ENCODE measurements around the gene PPM1H.
"Not testable (repeated sequence)": the region's sequence is repeated elsewhere in the genome, so short reads cannot be mapped to it uniquely, and the experiment has no call there.

PPM1H gene

GRCh38 chr12:62908674-62909073 lies 26.3 kb downstream of the PPM1H start:
- no peak for DNase-seq (ENCODE audit: low read depth)

GRCh38 chr12:62907561-62907960 lies 27.4 kb downstream of the PPM1H start:
- DNase-seq (ENCODE audit: low read depth): no peak

GRCh38 chr12:62907078-62907477 lies 27.9 kb downstream of the PPM1H start:
- DNase-seq (ENCODE audit: low read depth): no peak

- DNase-seq (ENCODE audit: low read depth): no peak
Observed at GRCh38 chr12:62903151-62903550, 31.8 kb downstream of the PPM1H start.

- peak; percentile 88 for DNase-seq (ENCODE audit: low read depth)
Observed at GRCh38 chr12:62900686-62901272, 34.2 kb downstream of the PPM1H start.

GRCh38 chr12:62899568-62900390 lies 35.2 kb downstream of the PPM1H start:
- DNase-seq (ENCODE audit: low read depth): peak; percentile 16

GRCh38 chr12:62898526-62898925 lies 36.4 kb downstream of the PPM1H start:
- DNase-seq (ENCODE audit: low read depth): peak; percentile 55

GRCh38 chr12:62895351-62895877 lies 39.5 kb downstream of the PPM1H start:
- no peak for DNase-seq (ENCODE audit: low read depth)

- no peak for DNase-seq (ENCODE audit: low read depth)
Observed at GRCh38 chr12:62893276-62893675, 41.7 kb downstream of the PPM1H start.

- DNase-seq (ENCODE audit: low read depth): no peak
Observed at GRCh38 chr12:62891805-62892549, 43.0 kb downstream of the PPM1H start.

GRCh38 chr12:62888454-62889110 lies 46.4 kb downstream of the PPM1H start:
- no peak for DNase-seq (ENCODE audit: low read depth)

- no peak for DNase-seq (ENCODE audit: low read depth)
Observed at GRCh38 chr12:62886796-62887195, 48.2 kb downstream of the PPM1H start.

GRCh38 chr12:62885242-62885641 lies 49.7 kb downstream of the PPM1H start:
- no peak for DNase-seq (ENCODE audit: low read depth)

GRCh38 chr12:62884832-62885231 lies 50.1 kb downstream of the PPM1H start:
- DNase-seq (ENCODE audit: low read depth): not testable (repeated sequence)

GRCh38 chr12:62882696-62883095 lies 52.3 kb downstream of the PPM1H start:
- peak; percentile 37 for DNase-seq (ENCODE audit: low read depth)

GRCh38 chr12:62882140-62882539 lies 52.8 kb downstream of the PPM1H start:
- no peak for DNase-seq (ENCODE audit: low read depth)

GRCh38 chr12:62879691-62880090 lies 55.3 kb downstream of the PPM1H start:
- no peak for DNase-seq (ENCODE audit: low read depth)

GRCh38 chr12:62879228-62879627 lies 55.7 kb downstream of the PPM1H start:
- not testable (repeated sequence) for DNase-seq (ENCODE audit: low read depth)

- DNase-seq (ENCODE audit: low read depth): no peak
Observed at GRCh38 chr12:62878211-62878610, 56.7 kb downstream of the PPM1H start.

- no peak for DNase-seq (ENCODE audit: low read depth)
Observed at GRCh38 chr12:62876938-62877548, 57.9 kb downstream of the PPM1H start.

- DNase-seq (ENCODE audit: low read depth): no peak
Observed at GRCh38 chr12:62873826-62874448, 61.0 kb downstream of the PPM1H start.

Data from fibroblast of gingiva (primary cell).